Measurements from ENCODE around the gene REPS2. TPM values are rescaled to one million over a fixed set of nuclear protein-coding genes. Genes with fewer than 3 reads are reported as not detected.

REPS2 gene
- total RNA-seq, 1 experiment from 2014 or later, result 3.7 TPM

DNA sequence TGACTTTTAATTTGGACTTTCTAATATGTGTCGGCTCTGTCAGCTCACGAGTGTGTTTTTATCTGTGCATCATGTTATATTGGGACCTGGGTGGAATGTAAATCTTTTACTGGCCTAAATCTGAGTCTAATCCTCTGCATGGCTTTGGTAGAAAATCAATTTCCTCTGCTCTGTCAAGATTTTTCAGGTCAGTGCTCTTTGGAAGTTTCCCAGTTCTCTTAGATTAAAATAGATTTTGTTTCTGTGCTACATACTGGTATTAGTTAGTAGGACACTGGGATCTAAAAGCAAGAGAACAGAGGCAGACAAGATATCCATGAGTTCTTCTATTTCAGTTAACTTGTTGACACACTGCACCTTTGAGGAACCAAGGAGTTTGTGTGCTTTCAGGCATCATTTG, 39.7 kb downstream of the REPS2 start:
- Histone ChIP-seq H3K27me3 (ENCODE audit: insufficient read depth, low read length) (no peaks in the 10 kb centered on the region), H2BK120ac (ENCODE audit: low read depth, low read length, poor library complexity, severe bottlenecking) (no peak overlapping the region), H3K9me3 (ENCODE audit: control insufficient read depth, low read depth, low read length) (no peaks in the 10 kb centered on the region), H3K23ac (ENCODE audit: insufficient read length, low read depth, low read length) (no peak overlapping the region), H3K79me2 (ENCODE audit: insufficient read depth, low read length) (no peaks in the 10 kb centered on the region), H3K18ac (ENCODE audit: insufficient read length, low read depth, low read length) (no peak overlapping the region), H3K4me1 (ENCODE audit: insufficient read depth, low read length) (no peaks in the 10 kb centered on the region), H3K79me1 (ENCODE audit: insufficient read depth, low read depth, low read length, poor library complexity, severe bottlenecking) (no peaks in the 10 kb centered on the region), H4K8ac (replicated peaks; ENCODE audit: insufficient read length, low read depth, low read length) (no peak overlapping the region), H3K4me2 (ENCODE audit: insufficient read depth, insufficient read length, low read length) (no peak overlapping the region), H3K14ac (ENCODE audit: insufficient read depth, low read length) (no peak overlapping the region), H3K4ac (ENCODE audit: low read depth, low read length) (no peak overlapping the region), H3T11ph (ENCODE audit: low read length) (no peak overlapping the region), H3K23me2 (ENCODE audit: insufficient read length, low read depth, low read length, poor library complexity, severe bottlenecking) (no peaks in the 10 kb centered on the region), H2BK15ac (ENCODE audit: low read depth, low read length) (no peak overlapping the region), H3K27ac (ENCODE audit: insufficient read length, low read depth, low read length) (no peak overlapping the region), H3K9ac (ENCODE audit: extremely low read depth, insufficient read length, low read length) (no peak overlapping the region), H2BK5ac (ENCODE audit: insufficient read length, low read length) (no peak overlapping the region), H4K91ac (ENCODE audit: insufficient read length, low read depth, low read length) (no peak overlapping the region), H3K56ac (ENCODE audit: insufficient read length, low read depth, low read length) (no peak overlapping the region), H2AFZ (ENCODE audit: low read length) (no peak overlapping the region), H2AK5ac (ENCODE audit: insufficient read length, low read length) (no peak overlapping the region), H4K5ac (ENCODE audit: insufficient read length, low read depth, low read length) (no peak overlapping the region), H4K20me1 (ENCODE audit: control insufficient read depth, insufficient read depth, insufficient read length) (no peaks in the 10 kb centered on the region), H2BK20ac (ENCODE audit: low read depth, low read length, poor library complexity, severe bottlenecking) (no peak overlapping the region), H2BK12ac (ENCODE audit: insufficient read length, low read depth, low read length) (no peak overlapping the region)
- Mint-ChIP-seq H3K36me3 (ENCODE audit: insufficient read depth in 1 of 3, low read depth in 3 of 3) (peaks cover 0 to 5% (median 0%) of the 10 kb centered on the region in 3 experiments; a peak in 2 of 7 replicates), H3K9me3 (peaks cover 10 to 12% of the 10 kb centered on the region in 2 experiments; a peak in 4 of 5 replicates), H3K27ac (no peak overlapping the region), H3K4me1 (no peaks in the 10 kb centered on the region), H3K4me3 (no peak overlapping the region), H3K27me3 (ENCODE audit: low read depth) (peaks cover 12% of the 10 kb centered on the region)
- no CpG with 5 or more reads among the region's 2 CpGs for WGBS (ENCODE audit: extremely low coverage, insufficient read length, low lambda C conversion rate)
- DNase-seq, result no peak
- TF ChIP-seq, protein P1, sequence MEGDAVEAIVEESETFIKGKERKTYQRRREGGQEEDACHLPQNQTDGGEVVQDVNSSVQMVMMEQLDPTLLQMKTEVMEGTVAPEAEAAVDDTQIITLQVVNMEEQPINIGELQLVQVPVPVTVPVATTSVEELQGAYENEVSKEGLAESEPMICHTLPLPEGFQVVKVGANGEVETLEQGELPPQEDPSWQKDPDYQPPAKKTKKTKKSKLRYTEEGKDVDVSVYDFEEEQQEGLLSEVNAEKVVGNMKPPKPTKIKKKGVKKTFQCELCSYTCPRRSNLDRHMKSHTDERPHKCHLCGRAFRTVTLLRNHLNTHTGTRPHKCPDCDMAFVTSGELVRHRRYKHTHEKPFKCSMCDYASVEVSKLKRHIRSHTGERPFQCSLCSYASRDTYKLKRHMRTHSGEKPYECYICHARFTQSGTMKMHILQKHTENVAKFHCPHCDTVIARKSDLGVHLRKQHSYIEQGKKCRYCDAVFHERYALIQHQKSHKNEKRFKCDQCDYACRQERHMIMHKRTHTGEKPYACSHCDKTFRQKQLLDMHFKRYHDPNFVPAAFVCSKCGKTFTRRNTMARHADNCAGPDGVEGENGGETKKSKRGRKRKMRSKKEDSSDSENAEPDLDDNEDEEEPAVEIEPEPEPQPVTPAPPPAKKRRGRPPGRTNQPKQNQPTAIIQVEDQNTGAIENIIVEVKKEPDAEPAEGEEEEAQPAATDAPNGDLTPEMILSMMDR (conservative IDR thresholded peaks at IDR 0.05), result no peak
